GM13976 (cell line): Measurements from ENCODE around the gene HACD4.

Experiments
- DNase-seq: peaks from one replicate; pipeline ENCODE4 v3.0.0; 2012; ENCODE audit warnings: low spot score
- in situ Hi-C: fragments of 300-500 bp; cut with MboI; formaldehyde crosslinking; loops from one replicate; pipeline ENCODE4 v1.12.0; 2022; ENCODE audit warnings: low sequenced_read_pairs, mixed read lengths, inconsistent platforms; ENCODE audit not compliant: unreplicated experiment
- TF ChIP-seq, protein P1 (sequence below): IDR thresholded peaks from 2 replicates; pipeline ENCODE4 v1.5.1; 2012; ENCODE audit warnings: borderline replicate concordance, mild to moderate bottlenecking; ENCODE audit not compliant: insufficient read depth; ENCODE audit errors: extremely low read depth, missing control alignments, control extremely low read depth

Gene HACD4

DNA sequence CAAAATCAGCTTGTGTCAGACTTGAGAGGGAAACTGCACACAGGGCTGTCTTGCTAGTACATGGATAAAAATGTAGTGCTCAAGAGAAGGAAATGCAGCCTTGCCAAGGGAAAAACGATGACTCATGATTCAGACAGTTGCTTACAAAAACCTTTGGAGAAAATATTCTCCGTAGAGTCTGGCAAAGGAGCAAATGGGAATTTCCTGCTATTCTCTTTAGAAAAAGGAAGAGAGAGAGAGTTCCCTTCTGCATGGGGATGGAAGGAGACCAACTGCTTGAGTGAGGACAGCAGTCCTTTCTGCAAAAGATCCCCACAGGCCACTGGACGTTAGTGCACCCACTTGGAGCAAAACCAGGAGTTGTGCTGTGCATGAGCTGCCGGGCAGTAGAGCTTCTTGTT, 38.7 kb upstream of the HACD4 start:
- no peak for DNase-seq

DNA sequence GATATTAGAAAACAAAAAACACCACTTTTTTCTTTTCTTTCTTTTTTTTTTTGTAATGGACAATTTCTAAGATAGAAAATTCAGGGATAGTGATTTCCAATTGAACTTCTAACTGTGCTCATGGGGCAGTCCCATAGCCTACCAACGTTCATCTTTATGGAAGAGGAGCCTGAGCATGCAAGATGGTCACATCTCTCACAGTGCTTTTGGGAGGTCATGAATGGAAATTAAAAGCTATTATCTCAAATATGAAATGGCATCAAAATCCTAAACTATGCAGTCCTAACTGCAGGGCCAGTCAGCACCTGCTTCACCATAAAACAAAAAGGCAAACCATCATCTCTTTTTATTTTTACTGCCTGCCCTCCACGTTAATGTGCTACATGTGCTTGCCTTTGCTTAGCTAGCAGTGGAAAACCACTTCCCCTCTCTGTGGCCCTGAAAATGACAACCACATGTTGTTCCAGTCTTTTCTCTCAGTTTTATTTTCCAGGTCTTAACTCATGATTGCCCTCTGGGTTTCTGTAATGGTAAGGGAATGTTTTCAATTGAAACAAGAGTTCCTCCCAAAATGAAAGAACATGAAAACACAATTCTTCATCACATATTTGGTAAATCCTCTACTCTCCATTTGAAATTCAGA, 29.6 kb upstream of the HACD4 start:
- DNase-seq: no peak
- TF ChIP-seq, protein P1, sequence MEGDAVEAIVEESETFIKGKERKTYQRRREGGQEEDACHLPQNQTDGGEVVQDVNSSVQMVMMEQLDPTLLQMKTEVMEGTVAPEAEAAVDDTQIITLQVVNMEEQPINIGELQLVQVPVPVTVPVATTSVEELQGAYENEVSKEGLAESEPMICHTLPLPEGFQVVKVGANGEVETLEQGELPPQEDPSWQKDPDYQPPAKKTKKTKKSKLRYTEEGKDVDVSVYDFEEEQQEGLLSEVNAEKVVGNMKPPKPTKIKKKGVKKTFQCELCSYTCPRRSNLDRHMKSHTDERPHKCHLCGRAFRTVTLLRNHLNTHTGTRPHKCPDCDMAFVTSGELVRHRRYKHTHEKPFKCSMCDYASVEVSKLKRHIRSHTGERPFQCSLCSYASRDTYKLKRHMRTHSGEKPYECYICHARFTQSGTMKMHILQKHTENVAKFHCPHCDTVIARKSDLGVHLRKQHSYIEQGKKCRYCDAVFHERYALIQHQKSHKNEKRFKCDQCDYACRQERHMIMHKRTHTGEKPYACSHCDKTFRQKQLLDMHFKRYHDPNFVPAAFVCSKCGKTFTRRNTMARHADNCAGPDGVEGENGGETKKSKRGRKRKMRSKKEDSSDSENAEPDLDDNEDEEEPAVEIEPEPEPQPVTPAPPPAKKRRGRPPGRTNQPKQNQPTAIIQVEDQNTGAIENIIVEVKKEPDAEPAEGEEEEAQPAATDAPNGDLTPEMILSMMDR: no peak
- in situ Hi-C loops: no loop called here

More for the DNA sequence above, 38.7 kb upstream of the HACD4 start:
- in situ Hi-C loops: no loop called here
- TF ChIP-seq, protein P1: no peak

DNA sequence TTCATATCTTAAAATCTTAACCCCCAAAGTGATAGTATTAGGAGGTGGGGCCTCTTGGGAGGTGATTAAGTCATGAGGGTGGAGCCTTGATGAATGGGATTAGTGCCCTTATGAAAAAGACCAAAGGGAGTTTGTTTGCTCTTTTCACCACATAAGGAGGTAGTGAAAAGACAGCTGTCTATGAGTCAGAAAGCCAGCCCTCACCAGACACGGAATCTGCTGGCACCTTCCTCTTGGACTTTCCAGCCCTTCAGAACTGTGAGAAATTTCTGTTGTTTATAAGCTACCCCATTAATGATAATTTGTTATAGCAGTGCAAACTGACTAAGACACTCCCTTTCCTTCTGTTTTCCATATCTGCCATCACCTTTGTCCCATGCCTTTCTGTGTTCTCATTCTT, 25.5 kb upstream of the HACD4 start:
- in situ Hi-C loops: no loop called here
- DNase-seq: no peak
- TF ChIP-seq, protein P1: no peak

DNA sequence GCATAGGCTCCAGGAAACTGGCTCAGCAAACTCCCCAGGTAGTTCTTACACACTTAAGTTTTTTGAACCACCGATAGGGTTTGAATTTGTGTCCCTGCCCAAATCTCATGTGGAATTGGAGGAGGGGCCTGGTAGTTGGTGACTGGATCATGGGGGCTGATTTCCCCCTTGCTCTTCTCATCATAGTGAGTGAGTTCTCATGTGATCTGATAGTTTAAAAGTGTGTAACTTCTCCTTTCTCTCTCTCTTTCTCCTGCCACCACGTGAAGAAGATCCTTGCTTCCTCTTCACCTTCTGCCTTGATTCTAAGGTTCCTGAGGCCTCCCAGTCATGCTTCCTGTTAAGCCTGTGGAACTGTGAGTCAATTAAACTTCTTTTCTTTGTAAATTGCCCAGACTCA, 22.4 kb upstream of the HACD4 start:
- in situ Hi-C loops: no loop called here
- TF ChIP-seq, protein P1: no peak
- DNase-seq: no peak

DNA sequence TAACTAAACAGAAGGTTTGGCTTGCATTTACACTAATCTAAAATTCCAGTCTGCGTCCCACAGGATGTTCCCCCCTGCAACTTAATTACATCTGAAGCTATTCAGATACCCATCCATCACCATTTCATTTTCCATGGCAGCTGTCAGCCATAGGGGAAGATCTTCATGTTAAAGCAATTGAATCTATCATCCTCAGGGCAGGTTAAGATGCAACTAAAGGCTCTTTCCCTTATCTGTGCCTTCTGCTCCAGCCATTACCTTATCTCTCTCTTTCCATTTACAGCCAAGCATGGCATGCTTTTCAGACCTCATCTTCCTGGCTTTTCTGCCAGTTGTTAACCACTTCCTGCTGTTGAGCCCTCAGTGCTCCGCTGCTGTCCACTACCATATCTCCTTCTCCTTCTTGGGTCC, 15.8 kb upstream of the HACD4 start:
- DNase-seq: no peak
- in situ Hi-C loops: no loop called here
- TF ChIP-seq, protein P1: no peak

DNA sequence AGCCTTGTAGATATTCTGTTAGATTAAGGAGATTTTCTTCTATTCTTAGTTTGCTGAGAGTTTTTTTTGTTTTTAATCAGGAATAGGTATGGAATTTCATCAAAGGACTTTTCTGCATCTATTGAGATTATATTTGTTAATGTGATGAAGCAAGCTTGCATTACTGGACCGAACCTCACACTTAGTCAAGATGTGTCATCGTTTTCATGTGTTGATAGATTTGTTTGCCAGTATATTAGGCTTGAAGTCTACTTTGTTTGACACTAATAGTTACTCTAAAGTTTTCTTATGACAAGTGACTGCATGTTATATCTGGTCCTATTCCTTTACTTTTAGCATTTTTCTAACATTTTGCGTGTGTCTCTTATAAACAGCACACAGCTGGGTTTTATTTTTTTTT, 12.4 kb upstream of the HACD4 start:
- in situ Hi-C loops: no loop called here
- TF ChIP-seq, protein P1: no peak
- no peak for DNase-seq
